ENCODE measurements around the gene SIDT2.

Gene SIDT2

GRCh38 chr11:117189191-117189940 is 10.8 kb downstream of the SIDT2 start:
- DNase-seq (ENCODE audit: low read depth) = no peak
- H3K4me3 ChIP-seq (ENCODE audit: low read depth, low read length) = no peak overlapping the region
- no peak for TF ChIP-seq CTCF (IDR thresholded peaks at IDR 0.05; ENCODE audit: control insufficient read depth, extremely low read depth, insufficient read depth)

- DNase-seq (ENCODE audit: low read depth) = no peak
- no peak for TF ChIP-seq CTCF (IDR thresholded peaks at IDR 0.05; ENCODE audit: control insufficient read depth, extremely low read depth, insufficient read depth)
- no peak overlapping the region for H3K4me3 ChIP-seq (ENCODE audit: low read depth, low read length)
Observed at GRCh38 chr11:117189941-117190544, 11.5 kb downstream of the SIDT2 start.

GRCh38 chr11:117191680-117192400 is 13.3 kb downstream of the SIDT2 start:
- TF ChIP-seq CTCF (IDR thresholded peaks at IDR 0.05; ENCODE audit: control insufficient read depth, extremely low read depth, insufficient read depth) = no peak
- no peak for DNase-seq (ENCODE audit: low read depth)
- no peak overlapping the region for H3K4me3 ChIP-seq (ENCODE audit: low read depth, low read length)

GRCh38 chr11:117192401-117192875 is 13.9 kb downstream of the SIDT2 start:
- TF ChIP-seq CTCF (IDR thresholded peaks at IDR 0.05; ENCODE audit: control insufficient read depth, extremely low read depth, insufficient read depth) = no peak
- DNase-seq (ENCODE audit: low read depth) = no peak

GRCh38 chr11:117193130-117194020 is 14.8 kb downstream of the SIDT2 start:
- no peak for TF ChIP-seq CTCF (IDR thresholded peaks at IDR 0.05; ENCODE audit: control insufficient read depth, extremely low read depth, insufficient read depth)
- no peak for DNase-seq (ENCODE audit: low read depth)
- no peak overlapping the region for H3K4me3 ChIP-seq (ENCODE audit: low read depth, low read length)

More at GRCh38 chr11:117192401-117192875, 13.9 kb downstream of the SIDT2 start:
- no peak overlapping the region for H3K4me3 ChIP-seq (ENCODE audit: low read depth, low read length)

GRCh38 chr11:117194267-117194666 is 15.7 kb downstream of the SIDT2 start:
- H3K4me3 ChIP-seq (ENCODE audit: low read depth, low read length) = no peak overlapping the region
- TF ChIP-seq CTCF (IDR thresholded peaks at IDR 0.05; ENCODE audit: control insufficient read depth, extremely low read depth, insufficient read depth) = no peak
- DNase-seq (ENCODE audit: low read depth) = no peak

All from LNCaP clone FGC (cell line).